ENCODE data around the gene MCM9.

DNA sequence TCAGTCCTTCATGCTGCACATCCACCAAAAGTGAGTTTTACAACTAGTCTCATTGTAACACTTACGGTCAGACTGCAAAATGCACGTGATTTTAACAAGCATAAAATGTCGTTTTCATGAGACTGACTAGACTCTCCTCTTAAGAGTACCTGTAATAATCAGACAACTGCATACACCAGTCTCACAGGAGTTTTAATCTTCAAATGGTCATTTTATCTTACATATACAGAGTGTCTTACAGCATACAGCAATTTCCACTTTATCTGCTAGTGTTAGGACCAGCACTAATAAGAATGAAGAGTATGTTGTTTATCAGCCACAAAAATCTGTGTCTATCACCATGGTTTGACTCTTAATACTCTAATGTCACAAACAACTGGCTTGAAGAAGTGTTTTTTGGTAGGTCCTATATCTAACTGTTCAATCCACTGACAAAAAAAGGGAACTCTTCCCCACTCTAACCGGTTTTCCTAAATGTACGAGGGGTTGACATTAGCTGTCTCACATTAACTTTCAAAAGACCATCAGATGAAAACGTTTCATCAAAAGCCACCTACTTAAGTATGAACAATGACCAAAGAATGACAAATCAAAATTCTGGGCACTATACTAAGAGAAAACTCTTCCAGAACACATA, 42.5 kb downstream of the MCM9 start:
- TF ChIP-seq, protein P1, sequence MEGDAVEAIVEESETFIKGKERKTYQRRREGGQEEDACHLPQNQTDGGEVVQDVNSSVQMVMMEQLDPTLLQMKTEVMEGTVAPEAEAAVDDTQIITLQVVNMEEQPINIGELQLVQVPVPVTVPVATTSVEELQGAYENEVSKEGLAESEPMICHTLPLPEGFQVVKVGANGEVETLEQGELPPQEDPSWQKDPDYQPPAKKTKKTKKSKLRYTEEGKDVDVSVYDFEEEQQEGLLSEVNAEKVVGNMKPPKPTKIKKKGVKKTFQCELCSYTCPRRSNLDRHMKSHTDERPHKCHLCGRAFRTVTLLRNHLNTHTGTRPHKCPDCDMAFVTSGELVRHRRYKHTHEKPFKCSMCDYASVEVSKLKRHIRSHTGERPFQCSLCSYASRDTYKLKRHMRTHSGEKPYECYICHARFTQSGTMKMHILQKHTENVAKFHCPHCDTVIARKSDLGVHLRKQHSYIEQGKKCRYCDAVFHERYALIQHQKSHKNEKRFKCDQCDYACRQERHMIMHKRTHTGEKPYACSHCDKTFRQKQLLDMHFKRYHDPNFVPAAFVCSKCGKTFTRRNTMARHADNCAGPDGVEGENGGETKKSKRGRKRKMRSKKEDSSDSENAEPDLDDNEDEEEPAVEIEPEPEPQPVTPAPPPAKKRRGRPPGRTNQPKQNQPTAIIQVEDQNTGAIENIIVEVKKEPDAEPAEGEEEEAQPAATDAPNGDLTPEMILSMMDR (IDR thresholded peaks at IDR 0.05), result no peak
- no peak for TF ChIP-seq EZH2 (IDR thresholded peaks at IDR 0.05; ENCODE audit: borderline replicate concordance, insufficient read depth, low read depth, low read length, poor library complexity, severe bottlenecking)
